GM06990 (cell line): ENCODE measurements around the gene RNF149.

Experiments
- DNase-seq: peaks from one replicate; pipeline ENCODE4 v3.0.0-alpha.2; 2011; ENCODE audit not compliant: insufficient read length; ENCODE audit errors: extremely low read depth
- H3K27me3 ChIP-seq: replicated peaks from 2 replicates; pipeline ENCODE4 v1.6.0; 2011; ENCODE audit warnings: low read length; ENCODE audit not compliant: control insufficient read depth, insufficient read depth
- H3K36me3 ChIP-seq: 2 replicates; pipeline ENCODE4 v1.5.1; 2011; ENCODE audit warnings: low read length; ENCODE audit not compliant: control insufficient read depth, insufficient read depth
- H3K4me3 ChIP-seq: replicated peaks from 2 replicates; pipeline ENCODE4 v1.5.1; 2011; ENCODE audit warnings: low read depth, mild to moderate bottlenecking, control low read depth, low read length
- CTCF ChIP-seq: IDR thresholded peaks from 2 replicates; pipeline ENCODE4 v1.5.1; 2011; ENCODE audit warnings: low read length, control low read depth, mild to moderate bottlenecking, inconsistent platforms; ENCODE audit not compliant: insufficient read depth, poor library complexity, severe bottlenecking

The RNF149 gene

GRCh38 chr2:101258804-101259203 lies 49.7 kb downstream of the RNF149 start:
- DNase-seq, result no peak
- Histone ChIP-seq H3K36me3 (peaks cover 1% of the 10 kb centered on the region), H3K4me3 (no peak overlapping the region), H3K27me3 (no peaks in the 10 kb centered on the region)
- no peak for TF ChIP-seq CTCF

GRCh38 chr2:101256316-101256715 lies 52.2 kb downstream of the RNF149 start:
- DNase-seq, result no peak
- no peak for TF ChIP-seq CTCF
- H3K27me3 ChIP-seq, result no peaks in the 10 kb centered on the region

GRCh38 chr2:101255501-101255900 lies 53.0 kb downstream of the RNF149 start:
- H3K27me3 ChIP-seq, result no peaks in the 10 kb centered on the region
- DNase-seq, result no peak
- no peaks in the 10 kb centered on the region for H3K36me3 ChIP-seq
- no peak for TF ChIP-seq CTCF
- no peak overlapping the region for H3K4me3 ChIP-seq

More at GRCh38 chr2:101256316-101256715, 52.2 kb downstream of the RNF149 start:
- no peaks in the 10 kb centered on the region for H3K36me3 ChIP-seq
- H3K4me3 ChIP-seq, result no peak overlapping the region

- no peak for DNase-seq
- Histone ChIP-seq H3K36me3 (no peaks in the 10 kb centered on the region), H3K27me3 (no peaks in the 10 kb centered on the region), H3K4me3 (peak overlapping the region; percentile 87)
- TF ChIP-seq CTCF, result no peak
Measured at GRCh38 chr2:101253703-101254450, 54.6 kb downstream of the RNF149 start.

GRCh38 chr2:101253013-101253702 lies 55.3 kb downstream of the RNF149 start:
- DNase-seq, result no peak
- Histone ChIP-seq H3K4me3 (peak overlapping the region; percentile 87), H3K36me3 (no peaks in the 10 kb centered on the region), H3K27me3 (no peaks in the 10 kb centered on the region)
- TF ChIP-seq CTCF, result no peak
